Lower lobe of right lung (tissue), 2 donors: ENCODE results near the gene MACROD2. TPM values are rescaled to one million over a fixed set of nuclear protein-coding genes. Genes with fewer than 3 reads are reported as not detected.

Source experiments
- ATAC-seq, 2 donors: fragments of 200-7000 bp; cut with Tn5 transposase; one replicate each; pipeline ENCODE4 v1.9.1; 2020 to 2022; ENCODE audit warnings: mild to moderate bottlenecking in 2 of 2, moderate library complexity in 2 of 2
- DNase-seq: peaks from one replicate; pipeline ENCODE4 v3.0.0-alpha.2; 2020
- H3K27ac ChIP-seq: fragments of 200-600 bp; one replicate; pipeline ENCODE4 v1.8.0; 2022
- H3K27me3 ChIP-seq: fragments of 200-600 bp; one replicate; pipeline ENCODE4 v1.8.0; 2022; ENCODE audit warnings: low read depth
- H3K36me3 ChIP-seq: fragments of 200-600 bp; one replicate; pipeline ENCODE4 v1.8.0; 2022; ENCODE audit warnings: mild to moderate bottlenecking
- H3K4me1 ChIP-seq: fragments of 200-600 bp; one replicate; pipeline ENCODE4 v1.8.0; 2022
- H3K4me3 ChIP-seq: fragments of 200-600 bp; one replicate; pipeline ENCODE4 v1.8.0; 2022; ENCODE audit warnings: mild to moderate bottlenecking
- H3K9me3 ChIP-seq: fragments of 200-600 bp; one replicate; pipeline ENCODE4 v1.8.0; 2022
- intact Hi-C: fragments of 100-400 bp; cut with DNase I; formaldehyde crosslinking; loops from one replicate; pipeline ENCODE4 v1.11.0; 2022
- total RNA-seq: library from RNA; stranded (reverse); fragmentation: NEBNext Ultra II Directional; extraction: Animal tissue kit (Norgen Biotek cat#: 25700); gene quantifications from one replicate; pipeline ENCODE4 v1.2.1, GENCODE V29; 2021
- TF ChIP-seq, protein P1 (sequence below): fragments of 200-600 bp; IDR thresholded peaks from one replicate; pipeline ENCODE4 v1.8.0; 2022; ENCODE audit warnings: antibody characterized with exemption, mild to moderate bottlenecking
- donor health status: DM: no; HTN: yes; CAD: no; lungs with severe emphysema.

Gene MACROD2
- total RNA-seq, 1 donor from 2014 or later = 73.0 TPM

DNA sequence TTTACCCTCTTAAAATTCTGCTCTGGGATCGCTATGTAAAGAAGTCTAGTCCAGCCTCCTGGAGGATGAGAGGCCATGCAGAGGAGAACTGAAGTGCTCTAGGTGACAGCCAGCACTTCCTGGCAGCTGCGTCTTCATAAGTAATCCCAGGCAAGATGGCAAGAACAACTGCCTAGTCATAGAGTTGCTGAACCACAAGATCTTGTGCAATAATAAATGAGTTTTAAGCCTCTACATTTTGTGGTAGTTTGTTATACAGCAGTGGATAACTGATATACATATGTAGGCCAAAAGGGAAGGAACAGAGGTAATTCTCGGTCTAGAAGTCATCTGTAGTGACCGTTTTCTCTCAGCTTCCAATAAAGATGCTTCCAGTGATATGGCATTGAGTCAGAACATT is 445.9 kb downstream of the MACROD2 start:
- no peak overlapping the region for H3K27ac ChIP-seq
- no peaks in the 10 kb centered on the region for H3K27me3 ChIP-seq
- intact Hi-C loops = no loop called here
- DNase-seq (no peak), ATAC-seq (no peak)
- no peak overlapping the region for H3K4me3 ChIP-seq
- TF ChIP-seq, protein P1, sequence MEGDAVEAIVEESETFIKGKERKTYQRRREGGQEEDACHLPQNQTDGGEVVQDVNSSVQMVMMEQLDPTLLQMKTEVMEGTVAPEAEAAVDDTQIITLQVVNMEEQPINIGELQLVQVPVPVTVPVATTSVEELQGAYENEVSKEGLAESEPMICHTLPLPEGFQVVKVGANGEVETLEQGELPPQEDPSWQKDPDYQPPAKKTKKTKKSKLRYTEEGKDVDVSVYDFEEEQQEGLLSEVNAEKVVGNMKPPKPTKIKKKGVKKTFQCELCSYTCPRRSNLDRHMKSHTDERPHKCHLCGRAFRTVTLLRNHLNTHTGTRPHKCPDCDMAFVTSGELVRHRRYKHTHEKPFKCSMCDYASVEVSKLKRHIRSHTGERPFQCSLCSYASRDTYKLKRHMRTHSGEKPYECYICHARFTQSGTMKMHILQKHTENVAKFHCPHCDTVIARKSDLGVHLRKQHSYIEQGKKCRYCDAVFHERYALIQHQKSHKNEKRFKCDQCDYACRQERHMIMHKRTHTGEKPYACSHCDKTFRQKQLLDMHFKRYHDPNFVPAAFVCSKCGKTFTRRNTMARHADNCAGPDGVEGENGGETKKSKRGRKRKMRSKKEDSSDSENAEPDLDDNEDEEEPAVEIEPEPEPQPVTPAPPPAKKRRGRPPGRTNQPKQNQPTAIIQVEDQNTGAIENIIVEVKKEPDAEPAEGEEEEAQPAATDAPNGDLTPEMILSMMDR = no peak
- H3K36me3 ChIP-seq = no peaks in the 10 kb centered on the region
- peaks cover 12% of the 10 kb centered on the region for H3K9me3 ChIP-seq
- H3K4me1 ChIP-seq = no peaks in the 10 kb centered on the region

DNA sequence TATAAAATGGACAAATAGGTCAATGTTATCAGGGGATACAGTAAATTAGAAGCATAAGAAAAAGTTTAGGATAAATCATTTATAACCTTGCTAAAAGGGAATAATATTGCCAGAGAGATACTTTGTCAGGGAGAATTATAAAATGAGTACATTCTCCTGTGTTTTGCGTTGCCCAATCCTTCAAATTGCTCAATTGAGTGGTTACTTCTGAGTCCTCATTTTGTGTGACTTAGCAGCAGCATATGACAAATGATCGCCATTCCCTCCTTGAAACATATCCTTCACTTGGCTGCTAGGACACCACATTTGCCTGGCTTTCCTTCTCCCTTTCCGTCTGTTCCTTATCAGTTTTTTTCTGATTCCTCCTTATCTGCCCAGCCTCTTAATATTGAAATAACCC is 448.8 kb downstream of the MACROD2 start:
- Histone ChIP-seq H3K4me3 (no peak overlapping the region), H3K27me3 (no peaks in the 10 kb centered on the region), H3K36me3 (no peaks in the 10 kb centered on the region), H3K27ac (no peak overlapping the region), H3K4me1 (no peaks in the 10 kb centered on the region), H3K9me3 (peaks cover 2% of the 10 kb centered on the region)
- ATAC-seq = no peak
- DNase-seq = no peak
- TF ChIP-seq, protein P1 = no peak
- intact Hi-C loops = no loop called here

DNA sequence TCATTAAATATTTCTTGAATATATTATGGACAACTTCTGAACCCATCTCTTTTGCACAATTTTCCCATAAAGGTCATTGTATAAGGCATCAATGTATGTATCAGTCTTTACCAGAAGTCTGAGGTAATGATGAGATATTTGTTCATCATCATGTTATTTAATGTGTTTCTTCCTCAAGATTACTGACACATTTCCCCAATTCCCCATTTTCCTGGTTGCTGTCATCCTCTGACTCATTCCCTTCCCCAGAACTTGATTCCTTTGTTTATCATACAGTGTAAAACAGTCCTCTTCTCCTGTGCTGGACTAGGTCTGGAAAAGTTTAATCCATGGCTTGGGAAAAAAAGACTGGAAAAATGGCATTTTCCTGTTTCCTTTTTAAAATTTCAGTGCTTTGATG is 450.0 kb downstream of the MACROD2 start:
- TF ChIP-seq, protein P1 = no peak
- no peak for ATAC-seq

DNA sequence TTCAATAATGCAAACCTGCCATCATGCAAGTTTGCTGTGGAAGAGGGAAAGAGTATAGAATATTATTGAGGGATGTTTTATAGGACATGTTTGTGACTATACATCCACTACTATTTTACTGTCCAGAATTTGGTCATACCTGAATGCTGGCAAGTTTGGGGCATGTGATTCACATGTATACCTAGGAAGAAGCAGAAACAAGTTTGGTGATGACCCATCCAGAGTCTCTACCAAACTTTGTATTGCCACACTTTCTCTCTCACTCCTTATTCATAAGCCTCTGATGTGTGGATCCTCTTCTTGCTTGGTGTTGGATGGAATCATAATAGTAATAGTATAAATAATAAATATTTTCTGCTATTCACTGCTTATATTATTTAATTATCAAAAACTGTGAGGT is 450.6 kb downstream of the MACROD2 start:
- no peaks in the 10 kb centered on the region for H3K36me3 ChIP-seq
- ATAC-seq (no peak), DNase-seq (no peak)
- H3K27ac ChIP-seq = no peak overlapping the region
- H3K4me1 ChIP-seq = no peaks in the 10 kb centered on the region
- no peaks in the 10 kb centered on the region for H3K9me3 ChIP-seq
- no peaks in the 10 kb centered on the region for H3K27me3 ChIP-seq
- H3K4me3 ChIP-seq = no peak overlapping the region
- intact Hi-C loops = no loop called here
- TF ChIP-seq, protein P1 = no peak

More for the DNA sequence above, 450.0 kb downstream of the MACROD2 start:
- no peaks in the 10 kb centered on the region for H3K4me1 ChIP-seq
- H3K36me3 ChIP-seq = no peaks in the 10 kb centered on the region
- H3K27ac ChIP-seq = no peak overlapping the region
- no peaks in the 10 kb centered on the region for H3K27me3 ChIP-seq
- intact Hi-C loops = no loop called here
- H3K9me3 ChIP-seq = no peaks in the 10 kb centered on the region
- DNase-seq = no peak
- no peak overlapping the region for H3K4me3 ChIP-seq

DNA sequence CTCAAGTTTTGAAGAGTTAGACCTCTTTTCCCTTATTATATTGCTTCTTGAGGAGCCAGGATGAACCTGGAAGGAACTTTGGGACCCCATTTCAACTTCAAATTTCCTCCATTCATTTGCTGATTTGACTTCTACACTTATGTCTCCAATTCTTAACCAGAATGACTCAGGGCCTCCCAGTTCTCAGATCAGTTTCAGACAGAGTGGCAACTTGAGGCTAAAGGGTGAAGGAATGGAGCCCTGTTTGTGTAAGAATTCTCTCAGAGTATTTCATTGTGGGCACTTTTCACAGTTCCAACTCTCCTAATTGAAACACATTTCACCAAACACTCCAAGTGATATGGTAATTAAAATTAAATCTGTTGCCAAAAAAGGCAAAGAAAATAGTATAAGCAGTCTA is 451.1 kb downstream of the MACROD2 start:
- TF ChIP-seq, protein P1 = no peak
- H3K4me3 ChIP-seq = no peak overlapping the region
- H3K27ac ChIP-seq = no peak overlapping the region
- no peak for DNase-seq
- ATAC-seq = no peak
- no peaks in the 10 kb centered on the region for H3K27me3 ChIP-seq
- no peaks in the 10 kb centered on the region for H3K4me1 ChIP-seq
- intact Hi-C loops = no loop called here
- H3K9me3 ChIP-seq = no peaks in the 10 kb centered on the region
- no peaks in the 10 kb centered on the region for H3K36me3 ChIP-seq

DNA sequence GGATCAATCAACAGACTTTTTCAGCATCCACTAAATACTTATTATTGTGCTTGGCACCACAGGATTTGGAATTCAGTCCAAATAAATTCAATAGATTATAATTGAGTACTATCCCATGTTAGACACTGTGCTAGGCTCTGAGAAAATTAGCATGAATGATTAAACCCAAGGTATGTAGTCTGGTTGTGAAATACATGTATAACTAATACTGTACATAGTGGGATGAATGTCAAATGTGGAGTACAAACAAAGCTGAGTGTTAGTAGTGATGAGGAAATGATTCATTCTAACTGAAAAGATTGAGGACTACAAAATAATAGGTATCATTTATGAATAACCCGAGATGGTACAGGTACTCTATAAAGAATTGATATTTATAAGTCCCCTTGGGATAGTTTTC is 454.0 kb downstream of the MACROD2 start:
- no peak for DNase-seq
- TF ChIP-seq, protein P1 = no peak
- Histone ChIP-seq H3K27ac (no peak overlapping the region), H3K27me3 (no peaks in the 10 kb centered on the region), H3K4me3 (no peak overlapping the region), H3K4me1 (no peaks in the 10 kb centered on the region), H3K9me3 (no peaks in the 10 kb centered on the region), H3K36me3 (no peaks in the 10 kb centered on the region)
- ATAC-seq = no peak
- intact Hi-C loops = no loop called here
